ENCODE data around the gene TNS3.

DNA sequence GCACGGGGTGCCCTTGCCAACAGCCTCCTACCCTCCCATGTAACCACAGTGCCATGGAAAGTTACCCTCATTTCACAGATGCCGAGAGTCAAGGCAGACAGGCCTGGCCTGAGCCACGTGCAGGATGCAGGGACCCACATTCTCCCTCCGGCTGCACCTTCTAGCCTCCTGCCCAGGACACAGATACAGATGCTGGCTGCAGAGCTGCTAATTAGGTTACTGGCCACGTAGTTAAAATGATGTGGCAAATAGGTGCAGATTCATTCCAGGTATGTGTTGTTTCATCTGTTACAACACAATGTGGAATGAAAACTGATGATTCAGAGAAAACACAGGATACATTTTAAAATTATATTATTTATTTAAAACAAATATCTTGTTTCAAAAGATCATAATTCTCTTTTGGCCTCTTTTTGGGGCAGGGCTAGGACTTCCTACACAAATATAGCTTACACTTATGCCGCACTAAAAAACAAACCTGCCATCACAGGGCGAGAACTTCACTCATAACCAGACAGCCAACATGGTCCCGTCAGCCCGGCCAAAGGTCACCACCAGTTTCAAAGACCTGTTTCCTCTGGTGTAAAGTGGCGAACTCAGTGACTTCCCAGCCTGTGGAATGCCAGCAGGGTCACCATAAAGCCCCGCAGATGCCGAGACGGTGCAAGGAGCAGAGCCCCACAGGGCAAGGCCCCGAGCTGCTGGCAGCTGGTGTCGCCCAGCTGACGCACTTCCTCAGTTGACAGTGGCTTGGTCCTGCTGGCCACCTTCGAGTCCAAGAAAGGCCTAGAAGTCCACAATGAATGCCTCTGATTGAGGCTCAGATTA lies 83.5 kb downstream of the TNS3 start:
- TF ChIP-seq CTCF (IDR thresholded peaks at IDR 0.05; ENCODE audit: low read depth, low read length, poor library complexity, severe bottlenecking) (no peak), EZH2phosphoT487 (IDR thresholded peaks at IDR 0.05; ENCODE audit: borderline replicate concordance, low read length) (no peak)

Measured in DOHH2 (cell line).